Measurements from ENCODE around the gene CD6. TPM values are rescaled to one million over a fixed set of nuclear protein-coding genes. Genes with fewer than 3 reads are reported as not detected.

The CD6 gene
- total and polyA plus RNA-seq, 2 of the 8 experiments (the other 6 are each of a cell fraction or from before 2014, with no cell fraction given) = 0.03 TPM; not detected in 1

GRCh38 chr11:61008971-61009370 is 37.5 kb downstream of the CD6 start (continued):
- TF ChIP-seq SP1 (IDR thresholded peaks at IDR 0.05; ENCODE audit: low read depth, low read length) (no peak), JUN (IDR thresholded peaks at IDR 0.05; ENCODE audit: low read depth, low read length) (no peak), TAF7 (optimal IDR thresholded peaks at IDR 0.05; ENCODE audit: borderline replicate concordance, low read depth, low read length) (no peak), NANOG (IDR thresholded peaks at IDR 0.05; ENCODE audit: insufficient read depth, low read depth, low read length, poor library complexity, severe bottlenecking) (no peak), POLR2AphosphoS5 (IDR thresholded peaks at IDR 0.05; ENCODE audit: low read depth, low read length) (no peak), KDM4A (IDR thresholded peaks at IDR 0.05; ENCODE audit: low read depth, low read length, severe bottlenecking) (no peak), GTF2F1 (IDR thresholded peaks at IDR 0.05; ENCODE audit: borderline replicate concordance, low read depth, low read length) (no peak), CTBP2 (IDR thresholded peaks at IDR 0.05; ENCODE audit: borderline replicate concordance, insufficient read depth, insufficient read length, low read length) (no peak), RFX5 (IDR thresholded peaks at IDR 0.05; ENCODE audit: borderline replicate concordance, low read depth, low read length) (no peak)

Data from H1 (cell line).